HL-60 (cell line): ENCODE results near the gene RPS8.
"Not testable (repeated sequence)": the region's sequence is repeated elsewhere in the genome, so short reads cannot be mapped to it uniquely, and the experiment has no call there.

Experiments used
- DNase-seq, 2 experiments: peaks; one replicate each; pipeline ENCODE4 v3.0.0-alpha.2; 2010 to 2020; ENCODE audit warnings: low read depth in 1 of 2, low spot score in 1 of 2
- H3K27ac ChIP-seq: fragments of 250-450 bp; sonication (Bioruptor Pico); replicated peaks from 2 replicates; pipeline ENCODE4 v1.5.1; 2020; ENCODE audit warnings: mild to moderate bottlenecking, moderate library complexity
- H3K27me3 ChIP-seq: fragments of 250-450 bp; sonication (Bioruptor Pico); 2 replicates; pipeline ENCODE4 v1.5.1; 2021; ENCODE audit warnings: mild to moderate bottlenecking, moderate library complexity; ENCODE audit not compliant: insufficient read depth, poor library complexity, severe bottlenecking
- H3K4me3 ChIP-seq: replicated peaks from 2 replicates; pipeline ENCODE4 v1.5.1; 2011; ENCODE audit warnings: mild to moderate bottlenecking, control low read depth, low read length; ENCODE audit not compliant: insufficient read depth
- CTCF ChIP-seq: IDR thresholded peaks from one replicate; pipeline ENCODE4 v1.5.1; 2011; ENCODE audit warnings: low read length, control low read depth, inconsistent platforms; ENCODE audit not compliant: insufficient read depth
- GABPA ChIP-seq: IDR thresholded peaks from 2 replicates; pipeline ENCODE4 v1.6.1; 2012; ENCODE audit warnings: low read depth
- POLR2AphosphoS5 ChIP-seq: IDR thresholded peaks from 2 replicates; pipeline ENCODE4 v1.6.1; 2012; ENCODE audit warnings: low read depth
- REST ChIP-seq: IDR thresholded peaks from 2 replicates; pipeline ENCODE4 v1.6.1; 2012; ENCODE audit warnings: low read depth; ENCODE audit not compliant: insufficient replicate concordance
- SPI1 ChIP-seq: IDR thresholded peaks from 2 replicates; pipeline ENCODE4 v1.6.1; 2012; ENCODE audit warnings: low read depth, mild to moderate bottlenecking, borderline replicate concordance

The RPS8 gene

GRCh38 chr1:44808063-44808937 lies 33.0 kb downstream of the RPS8 start, which contains the start of gene BTBD19:
TSS of gene BTBD19 (plus strand) at chr1:44808523. CDS start at chr1:44808821, 298 bp downstream.
- TF ChIP-seq REST: no peak
- TF ChIP-seq SPI1: no peak
- TF ChIP-seq GABPA: no peak
- no peak for TF ChIP-seq CTCF
- Histone ChIP-seq H3K27me3 (no peaks in the 10 kb centered on the region), H3K27ac (peak within 1 kb of the TSS; percentile 100), H3K4me3 (no peak within 1 kb of the TSS)
- DNase-seq: peak in 1 of 2 experiments; percentile 53

GRCh38 chr1:44808938-44809917 lies 33.9 kb downstream of the RPS8 start:
- H3K27me3 ChIP-seq: no peaks in the 10 kb centered on the region
- H3K27ac ChIP-seq: peak overlapping the region; percentile 100
- peak; percentile 87 to 90 for DNase-seq
- TF ChIP-seq GABPA: peak; percentile 57
- TF ChIP-seq SPI1: peak; percentile 63
- no peak for TF ChIP-seq CTCF
- peak; percentile 76 for TF ChIP-seq POLR2AphosphoS5
- peak; percentile 49 for TF ChIP-seq REST
- H3K4me3 ChIP-seq: no peak overlapping the region

GRCh38 chr1:44810101-44810761 lies 34.9 kb downstream of the RPS8 start:
- H3K4me3 ChIP-seq: no peak overlapping the region
- peak in 1 of 2 experiments; percentile 75 for DNase-seq
- H3K27ac ChIP-seq: peak overlapping the region; percentile 100
- H3K27me3 ChIP-seq: no peaks in the 10 kb centered on the region
- TF ChIP-seq CTCF (no peak), POLR2AphosphoS5 (no peak), REST (no peak), GABPA (no peak), SPI1 (no peak)

GRCh38 chr1:44810762-44811105 lies 35.4 kb downstream of the RPS8 start:
- peak overlapping the region; percentile 100 for H3K27ac ChIP-seq
- not testable (repeated sequence) for H3K4me3 ChIP-seq, H3K27me3 ChIP-seq, DNase-seq
